Vagina (tissue), 2 donors: Measurements from ENCODE around the gene TSPAN33. TPM values are rescaled to one million over a fixed set of nuclear protein-coding genes. Genes with fewer than 3 reads are reported as not detected.

ENCODE experiments used
- DNase-seq, 2 donors: peaks; one replicate each; pipeline ENCODE4 v3.0.0-alpha.2; 2017; ENCODE audit errors: extremely low spot score in 2 of 2
- H3K27ac ChIP-seq: fragments of 200-600 bp; sonication (generic); one replicate; pipeline ENCODE4 v1.5.1; 2019
- H3K27me3 ChIP-seq: fragments of 200-600 bp; sonication (generic); one replicate; pipeline ENCODE4 v1.5.1; 2019
- H3K36me3 ChIP-seq, 2 donors: fragments of 200-600 bp; sonication (generic); one replicate each; pipeline ENCODE4 v1.5.1; 2017 to 2019
- H3K4me1 ChIP-seq: fragments of 200-600 bp; sonication (generic); one replicate; pipeline ENCODE4 v1.5.1; 2019
- H3K4me3 ChIP-seq, 2 donors: fragments of 200-600 bp; sonication (generic); 1 replicate in 1 of 2; 2 replicates in 1 of 2; pipeline ENCODE4 v1.5.1; 2016 to 2019
- H3K9me3 ChIP-seq: fragments of 200-600 bp; sonication (generic); one replicate; pipeline ENCODE4 v1.5.1; 2019
- CTCF ChIP-seq, 3 experiments: fragments of 450-650 bp in 2 of 3; fragments of 200-600 bp in 1 of 3; sonication (generic) in 1 of 3; IDR thresholded peaks; one replicate each; pipeline ENCODE4 v1.5.1; 2017 to 2019; ENCODE audit warnings: antibody characterized with exemption in 3 of 3, mild to moderate bottlenecking in 2 of 3, moderate library complexity in 2 of 3
- POLR2A ChIP-seq, 2 donors: fragments of 450-650 bp; IDR thresholded peaks; one replicate each; pipeline ENCODE4 v1.6.1; 2017; ENCODE audit warnings: antibody characterized with exemption in 2 of 2, mild to moderate bottlenecking in 2 of 2, moderate library complexity in 2 of 2
- POLR2AphosphoS5 ChIP-seq, 2 donors: sonication (generic); formaldehyde crosslinking; IDR thresholded peaks; one replicate each; pipeline ENCODE4 v1.9.0; 2017; ENCODE audit warnings: antibody characterized with exemption in 2 of 2, mild to moderate bottlenecking in 2 of 2, low read depth in 1 of 2; ENCODE audit not compliant: insufficient read depth in 1 of 2
- intact Hi-C: fragments of 100-400 bp; cut with DNase I; formaldehyde crosslinking; loops from one replicate; pipeline ENCODE4 v1.15.1; 2023
- total RNA-seq: library from RNA; depleted of rRNA; stranded (reverse); fragments of >200 nt; gene quantifications from one replicate; pipeline ENCODE4 v1.2.3, GENCODE V29; 2016

TSPAN33 gene
- total RNA-seq, 1 donor from 2014 or later = 2.7 TPM

- H3K27me3 ChIP-seq = no peaks in the 10 kb centered on the region
- DNase-seq = no peak
- H3K9me3 ChIP-seq = no peaks in the 10 kb centered on the region
- no peak overlapping the region for H3K4me3 ChIP-seq
- H3K27ac ChIP-seq = no peak overlapping the region
- intact Hi-C loops = no loop called here
- TF ChIP-seq CTCF (IDR thresholded peaks at IDR 0.05) (no peak), POLR2A (IDR thresholded peaks at IDR 0.05) (no peak), POLR2AphosphoS5 (IDR thresholded peaks at IDR 0.05; ENCODE audit: insufficient read depth in 1 of 2, low read depth in 1 of 2) (no peak)
- no peaks in the 10 kb centered on the region for H3K4me1 ChIP-seq
- H3K36me3 ChIP-seq = no peaks in the 10 kb centered on the region
These were observed 7.4 kb upstream of the TSPAN33 start for GRCh38 chr7:129136887-129137642.

- H3K4me3 ChIP-seq = no peak overlapping the region
- H3K36me3 ChIP-seq = no peaks in the 10 kb centered on the region
- H3K9me3 ChIP-seq = no peaks in the 10 kb centered on the region
- intact Hi-C loops = no loop called here
- TF ChIP-seq CTCF (IDR thresholded peaks at IDR 0.05) = no peak
- no peak for TF ChIP-seq POLR2A (IDR thresholded peaks at IDR 0.05)
- TF ChIP-seq POLR2AphosphoS5 (IDR thresholded peaks at IDR 0.05; ENCODE audit: insufficient read depth in 1 of 2, low read depth in 1 of 2) = no peak
- H3K27ac ChIP-seq = no peak overlapping the region
- H3K27me3 ChIP-seq = no peaks in the 10 kb centered on the region
- peaks cover 21% of the 10 kb centered on the region for H3K4me1 ChIP-seq
- no peak for DNase-seq
These were observed 798 bp upstream of the TSPAN33 start for GRCh38 chr7:129143724-129144094.

GRCh38 chr7:129144834-129145668, 544 bp downstream of the TSPAN33 start:
- no peak for DNase-seq
- H3K36me3 ChIP-seq = no peaks in the 10 kb centered on the region
- TF ChIP-seq POLR2AphosphoS5 (IDR thresholded peaks at IDR 0.05; ENCODE audit: insufficient read depth in 1 of 2, low read depth in 1 of 2) (no peak), CTCF (IDR thresholded peaks at IDR 0.05) (no peak), POLR2A (IDR thresholded peaks at IDR 0.05) (no peak)
- H3K9me3 ChIP-seq = no peaks in the 10 kb centered on the region
- H3K27me3 ChIP-seq = no peaks in the 10 kb centered on the region
- H3K27ac ChIP-seq = no peak overlapping the region
- peaks cover 21% of the 10 kb centered on the region for H3K4me1 ChIP-seq
- peak overlapping the region; percentile 49 to 58 for H3K4me3 ChIP-seq
- intact Hi-C loops = no loop called here

GRCh38 chr7:129146237-129146979, 1.9 kb downstream of the TSPAN33 start:
- Histone ChIP-seq H3K9me3 (no peaks in the 10 kb centered on the region), H3K27ac (no peak overlapping the region), H3K4me3 (no peak overlapping the region), H3K4me1 (peaks cover 21% of the 10 kb centered on the region), H3K36me3 (no peaks in the 10 kb centered on the region), H3K27me3 (no peaks in the 10 kb centered on the region)
- DNase-seq = no peak
- intact Hi-C loops = no loop called here
- no peak for TF ChIP-seq POLR2A (IDR thresholded peaks at IDR 0.05)
- no peak for TF ChIP-seq POLR2AphosphoS5 (IDR thresholded peaks at IDR 0.05; ENCODE audit: insufficient read depth in 1 of 2, low read depth in 1 of 2)
- TF ChIP-seq CTCF (IDR thresholded peaks at IDR 0.05) = no peak
